ENCODE data around the gene SMPD3. TPM values are rescaled to one million over a fixed set of nuclear protein-coding genes. Genes with fewer than 3 reads are reported as not detected.

Gene SMPD3
- polyA plus RNA-seq, 2 of the 4 experiments (the other 2 are of a cell fraction): 0.04 to 0.13 TPM

DNA sequence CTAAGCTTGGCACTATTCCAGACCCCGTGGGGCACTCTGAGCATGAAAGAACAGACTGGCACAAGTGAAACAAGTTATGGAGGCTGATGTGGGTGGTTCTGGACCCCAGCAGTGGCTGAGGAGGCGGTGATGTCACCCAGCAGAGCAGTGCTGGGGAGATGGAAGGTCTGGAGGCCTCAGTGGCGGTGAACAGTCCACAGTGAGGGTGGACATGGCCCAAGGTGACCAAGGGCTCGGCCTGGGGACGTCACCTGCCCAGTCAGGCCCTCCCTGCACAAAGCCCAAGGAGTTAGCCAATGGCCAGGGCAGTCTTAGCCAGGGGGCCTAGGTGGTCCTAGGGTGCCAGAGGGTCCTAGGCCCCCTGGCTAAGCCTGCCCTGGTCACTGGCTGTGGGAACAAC, 24.5 kb downstream of the SMPD3 start:
- Histone ChIP-seq H3K4me2 (no peak overlapping the region), H3K4me3 (no peak overlapping the region), H3K4me1 (no peaks in the 10 kb centered on the region), H3K27ac (no peak overlapping the region), H3K9me3 (no peaks in the 10 kb centered on the region)
- ATAC-seq (no peak), FAIRE-seq (no peak), DNase-seq (ENCODE audit: low read depth in 1 of 2, low spot score in 1 of 2) (no peak)
- WGBS (ENCODE audit: missing lambda C conversion rate): 44% methylated on average over 3 of the region's 5 CpGs
- TF ChIP-seq RARB (CRISPR knock-in tag; IDR thresholded peaks at IDR 0.05) (no peak), RFX5 (IDR thresholded peaks at IDR 0.05) (no peak), CHD2 (IDR thresholded peaks at IDR 0.05; ENCODE audit: low read length, partially characterized antibody) (no peak), RCOR1 (IDR thresholded peaks at IDR 0.05; ENCODE audit: low read depth, low read length) (no peak)
- ChIA-PET CTCF (interaction anchor here (0.9 to 1.0 kb wide), 2 partner anchors 97 to 125 kb away, joined by 3 to 5 read pairs; no protein-coding TSS in a partner anchor), POLR2A (no interaction called here)

DNA sequence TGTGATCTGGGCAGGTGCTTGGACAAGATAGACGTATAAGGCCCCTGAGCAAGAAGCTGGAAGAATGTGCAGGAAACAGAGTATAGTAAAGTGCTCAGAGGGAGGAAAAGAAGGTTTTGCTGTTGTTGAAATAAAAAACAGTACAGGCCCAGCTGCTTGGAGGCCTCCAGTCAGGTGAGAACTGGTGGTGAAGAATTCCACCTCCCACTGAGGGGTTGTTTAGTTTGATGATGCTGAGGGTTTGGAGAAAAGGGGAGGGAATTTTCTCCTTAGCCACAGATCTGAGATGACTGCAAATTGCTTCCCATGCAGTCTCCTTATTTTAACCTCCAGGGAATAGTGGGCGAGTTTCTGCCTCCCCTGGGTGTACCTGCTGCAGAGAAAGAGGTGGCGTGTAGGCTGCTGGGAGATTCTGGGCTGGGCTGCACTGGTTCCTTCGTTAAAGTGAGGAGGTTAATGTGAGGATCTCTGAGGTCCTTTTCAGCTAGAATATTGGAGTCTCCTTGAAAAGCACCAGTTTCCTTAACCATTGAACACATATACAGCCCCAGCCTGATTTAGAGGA, 25.8 kb downstream of the SMPD3 start:
- 48% methylated on average over 4 of the region's 4 CpGs for WGBS (ENCODE audit: missing lambda C conversion rate)
- Histone ChIP-seq H3K4me3 (no peak overlapping the region), H3K4me1 (no peaks in the 10 kb centered on the region), H3K4me2 (no peak overlapping the region), H3K27ac (no peak overlapping the region), H3K9me3 (no peaks in the 10 kb centered on the region)
- no peak for DNase-seq (ENCODE audit: low read depth in 1 of 2, low spot score in 1 of 2)
- TF ChIP-seq SREBF2 (IDR thresholded peaks at IDR 0.05) (no peak), HDAC2 (IDR thresholded peaks at IDR 0.05) (no peak), JUN (IDR thresholded peaks at IDR 0.05) (no peak), CTCF (IDR thresholded peaks at IDR 0.05) (no peak), ESRRA (IDR thresholded peaks at IDR 0.05; ENCODE audit: borderline replicate concordance, low read length) (no peak), MAFK (IDR thresholded peaks at IDR 0.05; ENCODE audit: partially characterized antibody) (no peak), E2F6 (IDR thresholded peaks at IDR 0.05; ENCODE audit: borderline replicate concordance, low read depth) (no peak), NR3C1 (IDR thresholded peaks at IDR 0.05) (no peak), HOXA7 (CRISPR knock-in tag; IDR thresholded peaks at IDR 0.05) (no peak), MAX (IDR thresholded peaks at IDR 0.05) (no peak), MAZ (IDR thresholded peaks at IDR 0.05; ENCODE audit: borderline replicate concordance, low read depth, low read length) (no peak), ZNF302 (CRISPR knock-in tag; IDR thresholded peaks at IDR 0.05) (no peak), MYC (IDR thresholded peaks at IDR 0.05; ENCODE audit: borderline replicate concordance, low read length) (no peak), CBX2 (IDR thresholded peaks at IDR 0.05; ENCODE audit: borderline replicate concordance, low read depth) (no peak), RCOR1 (IDR thresholded peaks at IDR 0.05; ENCODE audit: low read depth, low read length) (no peak), TP53 (CRISPR knock-in tag; IDR thresholded peaks at IDR 0.05) (no peak), RAD21 (conservative IDR thresholded peaks at IDR 0.05 in 1 of 2, IDR thresholded peaks at IDR 0.05 in 1 of 2) (no peak)
- TF ChIP-seq, protein P1, sequence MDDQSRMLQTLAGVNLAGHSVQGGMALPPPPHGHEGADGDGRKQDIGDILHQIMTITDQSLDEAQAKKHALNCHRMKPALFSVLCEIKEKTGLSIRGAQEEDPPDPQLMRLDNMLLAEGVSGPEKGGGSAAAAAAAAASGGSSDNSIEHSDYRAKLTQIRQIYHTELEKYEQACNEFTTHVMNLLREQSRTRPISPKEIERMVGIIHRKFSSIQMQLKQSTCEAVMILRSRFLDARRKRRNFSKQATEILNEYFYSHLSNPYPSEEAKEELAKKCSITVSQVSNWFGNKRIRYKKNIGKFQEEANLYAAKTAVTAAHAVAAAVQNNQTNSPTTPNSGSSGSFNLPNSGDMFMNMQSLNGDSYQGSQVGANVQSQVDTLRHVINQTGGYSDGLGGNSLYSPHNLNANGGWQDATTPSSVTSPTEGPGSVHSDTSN (IDR thresholded peaks at IDR 0.05): no peak
- POLR2A ChIA-PET: no interaction called here
- no peak for ATAC-seq
- FAIRE-seq: no peak
- CTCF ChIA-PET: interaction anchor here (1.0 kb wide), 1 partner anchor 99 kb away, joined by 5 read pairs; no protein-coding TSS in a partner anchor

- CTCF ChIA-PET: no interaction called here
- POLR2A ChIA-PET: no interaction called here
- WGBS (ENCODE audit: missing lambda C conversion rate): 55% methylated on average over 5 of the region's 5 CpGs
- Histone ChIP-seq H3K4me3 (no peak overlapping the region), H3K27ac (no peak overlapping the region), H3K4me1 (no peaks in the 10 kb centered on the region), H3K4me2 (no peak overlapping the region), H3K9me3 (no peaks in the 10 kb centered on the region)
- FAIRE-seq (no peak), ATAC-seq (no peak), DNase-seq (ENCODE audit: low read depth in 1 of 2, low spot score in 1 of 2) (no peak)
- TF ChIP-seq ZC3H11A (IDR thresholded peaks at IDR 0.05) (no peak), RARB (CRISPR knock-in tag; IDR thresholded peaks at IDR 0.05) (no peak), MAX (IDR thresholded peaks at IDR 0.05) (no peak), JUN (IDR thresholded peaks at IDR 0.05) (no peak), MYC (IDR thresholded peaks at IDR 0.05; ENCODE audit: borderline replicate concordance, low read length) (no peak), TFCP2L1 (CRISPR knock-in tag; IDR thresholded peaks at IDR 0.05) (no peak), NFE2L2 (conservative IDR thresholded peaks at IDR 0.05; ENCODE audit: low read length) (no peak), FOSL2 (IDR thresholded peaks at IDR 0.05) (no peak), FOSL2 (CRISPR knock-in tag; IDR thresholded peaks at IDR 0.05) (no peak), ESRRA (IDR thresholded peaks at IDR 0.05; ENCODE audit: borderline replicate concordance, low read length) (no peak), CBX8 (IDR thresholded peaks at IDR 0.05) (no peak), MAZ (IDR thresholded peaks at IDR 0.05; ENCODE audit: borderline replicate concordance, low read depth, low read length) (no peak), MAFK (IDR thresholded peaks at IDR 0.05; ENCODE audit: partially characterized antibody) (no peak), SREBF2 (IDR thresholded peaks at IDR 0.05) (no peak), PHF8 (IDR thresholded peaks at IDR 0.05; ENCODE audit: borderline replicate concordance, low read depth) (no peak)
- TF ChIP-seq, protein P2, sequence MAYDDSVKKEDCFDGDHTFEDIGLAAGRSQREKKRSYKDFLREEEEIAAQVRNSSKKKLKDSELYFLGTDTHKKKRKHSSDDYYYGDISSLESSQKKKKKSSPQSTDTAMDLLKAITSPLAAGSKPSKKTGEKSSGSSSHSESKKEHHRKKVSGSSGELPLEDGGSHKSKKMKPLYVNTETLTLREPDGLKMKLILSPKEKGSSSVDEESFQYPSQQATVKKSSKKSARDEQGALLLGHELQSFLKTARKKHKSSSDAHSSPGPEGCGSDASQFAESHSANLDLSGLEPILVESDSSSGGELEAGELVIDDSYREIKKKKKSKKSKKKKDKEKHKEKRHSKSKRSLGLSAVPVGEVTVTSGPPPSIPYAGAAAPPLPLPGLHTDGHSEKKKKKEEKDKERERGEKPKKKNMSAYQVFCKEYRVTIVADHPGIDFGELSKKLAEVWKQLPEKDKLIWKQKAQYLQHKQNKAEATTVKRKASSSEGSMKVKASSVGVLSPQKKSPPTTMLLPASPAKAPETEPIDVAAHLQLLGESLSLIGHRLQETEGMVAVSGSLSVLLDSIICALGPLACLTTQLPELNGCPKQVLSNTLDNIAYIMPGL (CRISPR knock-in tag; IDR thresholded peaks at IDR 0.05; ENCODE audit: borderline replicate concordance): no peak
These were observed 27.2 kb downstream of the SMPD3 start for GRCh38 chr16:68421076-68421475.
